BLaER1 treated with 17β-estradiol and CSF1 and Interleukin-3, amounts not matched to agents 10 nM and 100 nM (cell line): ENCODE measurements around the gene ABCD2.
"Not testable (repeated sequence)": the region's sequence is repeated elsewhere in the genome, so short reads cannot be mapped to it uniquely, and the experiment has no call there.

Source experiments
- H3K27ac ChIP-seq, 11 experiments: shearing (Covaris generic); formaldehyde crosslinking; 2 replicates each; pipeline ENCODE4 v1.8.1; 2022
- H3K27me3 ChIP-seq, 11 experiments: shearing (Covaris generic); formaldehyde crosslinking; 2 replicates each; pipeline ENCODE4 v1.8.1; 2022
- H3K36me3 ChIP-seq, 11 experiments: shearing (Covaris generic); formaldehyde crosslinking; 2 replicates each; pipeline ENCODE4 v1.8.1; 2022
- H3K4me1 ChIP-seq, 10 experiments: shearing (Covaris generic); formaldehyde crosslinking; 2 replicates each; pipeline ENCODE4 v1.8.1; 2022
- H3K4me2 ChIP-seq, 11 experiments: shearing (Covaris generic); formaldehyde crosslinking; 2 replicates each; pipeline ENCODE4 v1.8.1; 2022
- H3K4me3 ChIP-seq, 10 experiments: shearing (Covaris generic); formaldehyde crosslinking; 2 replicates each; pipeline ENCODE4 v1.8.1; 2022
- H3K9ac ChIP-seq, 11 experiments: shearing (Covaris generic); formaldehyde crosslinking; 2 replicates each; pipeline ENCODE4 v1.8.1; 2022
- H3K9me3 ChIP-seq, 11 experiments: shearing (Covaris generic); formaldehyde crosslinking; replicated peaks in 1 of 11; 2 replicates each; pipeline ENCODE4 v1.8.1; 2022
- H4K20me1 ChIP-seq, 11 experiments: shearing (Covaris generic); formaldehyde crosslinking; 2 replicates each; pipeline ENCODE4 v1.8.1; 2022
- Cebpa-rat ChIP-seq, 11 experiments: shearing (Covaris generic); IDR thresholded peaks; 2 replicates each; pipeline ENCODE4 v1.8.1; 2022

The ABCD2 gene

GRCh38 chr12:39526974-39527373 lies 92.6 kb downstream of the ABCD2 start:
- Histone ChIP-seq H3K9me3 (peaks cover 17 to 26% (median 23%) of the 10 kb centered on the region in 11 experiments), H3K9ac (no peak overlapping the region), H4K20me1 (no peaks in the 10 kb centered on the region), H3K4me2 (no peak overlapping the region), H3K27ac (no peak overlapping the region), H3K4me1 (no peaks in the 10 kb centered on the region), H3K27me3 (no peaks in the 10 kb centered on the region), H3K4me3 (no peak overlapping the region), H3K36me3 (peaks cover 0 to 4% (median 0%) of the 10 kb centered on the region in 11 experiments; a peak in 2 of 22 replicates)
- no peak for TF ChIP-seq Cebpa-rat (IDR thresholded peaks at IDR 0.05)

- H3K27ac ChIP-seq, H3K4me1 ChIP-seq, H3K27me3 ChIP-seq, H3K9ac ChIP-seq, H3K4me2 ChIP-seq, H3K4me3 ChIP-seq, H3K36me3 ChIP-seq, H4K20me1 ChIP-seq: not testable (repeated sequence)
- H3K9me3 ChIP-seq, result peaks cover 14 to 18% (median 16%) of the 10 kb centered on the region in 11 experiments
Observed at GRCh38 chr12:39522167-39522566, 97.4 kb downstream of the ABCD2 start.

DNA sequence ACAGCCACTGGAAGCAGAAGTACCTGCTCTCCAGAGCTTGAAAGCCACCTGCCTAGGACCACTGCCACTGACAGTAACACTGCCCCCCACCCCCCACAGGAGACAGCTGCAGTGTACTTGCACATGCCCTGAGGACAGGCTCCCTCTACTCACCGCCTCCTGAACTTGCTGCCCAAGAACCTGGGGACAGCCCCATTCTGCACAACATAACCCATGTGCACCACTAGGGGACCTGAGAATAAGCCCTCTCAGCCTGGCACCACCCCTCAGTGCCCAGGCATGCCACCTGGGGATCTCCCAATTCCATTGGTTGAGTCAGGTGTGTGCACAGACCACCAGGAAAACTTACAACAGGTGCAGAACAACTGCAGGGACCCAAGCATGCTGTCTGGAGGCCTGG lies 109.6 kb downstream of the ABCD2 start:
- Histone ChIP-seq H3K27ac (no peak overlapping the region), H3K4me3 (no peak overlapping the region), H4K20me1 (no peaks in the 10 kb centered on the region), H3K27me3 (no peaks in the 10 kb centered on the region), H3K4me1 (no peaks in the 10 kb centered on the region), H3K36me3 (no peaks in the 10 kb centered on the region), H3K9ac (no peak overlapping the region), H3K9me3 (peaks cover 24 to 34% (median 27%) of the 10 kb centered on the region in 11 experiments), H3K4me2 (no peak overlapping the region)
- no peak for TF ChIP-seq Cebpa-rat (IDR thresholded peaks at IDR 0.05)

GRCh38 chr12:39505554-39505953 lies 114.0 kb downstream of the ABCD2 start:
- H4K20me1 ChIP-seq, result no peaks in the 10 kb centered on the region
- H3K4me2 ChIP-seq, result no peak overlapping the region

DNA sequence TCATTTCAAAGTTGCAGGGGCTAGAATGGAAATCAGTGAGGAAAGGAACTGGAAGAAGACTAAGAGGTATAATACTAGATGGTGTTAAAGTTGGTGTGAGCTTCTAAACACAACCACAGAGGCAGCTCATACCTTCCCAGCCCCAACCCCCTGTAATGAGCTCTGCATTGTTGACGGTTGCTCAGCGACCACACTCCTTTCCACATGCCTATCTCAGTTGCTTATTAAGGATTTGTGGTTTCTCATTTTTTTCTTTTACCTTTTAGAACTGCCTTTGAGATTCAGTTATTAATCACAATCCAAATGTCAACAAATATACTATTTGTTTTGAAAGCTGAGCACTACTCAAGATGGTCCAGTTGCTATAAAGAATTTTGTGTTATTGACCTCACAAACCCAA lies 114.6 kb downstream of the ABCD2 start:
- no peaks in the 10 kb centered on the region for H3K27me3 ChIP-seq
- no peak overlapping the region for H3K27ac ChIP-seq
- H3K9me3 ChIP-seq, result peaks cover 3 to 8% (median 6%) of the 10 kb centered on the region in 11 experiments; a peak in 18 of 22 replicates
- H3K4me3 ChIP-seq, result no peak overlapping the region
- no peaks in the 10 kb centered on the region for H3K36me3 ChIP-seq
- no peaks in the 10 kb centered on the region for H4K20me1 ChIP-seq
- TF ChIP-seq Cebpa-rat (IDR thresholded peaks at IDR 0.05), result no peak
- no peaks in the 10 kb centered on the region for H3K4me1 ChIP-seq
- H3K4me2 ChIP-seq, result no peak overlapping the region
- no peak overlapping the region for H3K9ac ChIP-seq

More at GRCh38 chr12:39505554-39505953, 114.0 kb downstream of the ABCD2 start:
- no peaks in the 10 kb centered on the region for H3K27me3 ChIP-seq
- TF ChIP-seq Cebpa-rat (IDR thresholded peaks at IDR 0.05), result no peak
- no peaks in the 10 kb centered on the region for H3K36me3 ChIP-seq
- H3K27ac ChIP-seq, result no peak overlapping the region
- H3K4me1 ChIP-seq, result no peaks in the 10 kb centered on the region
- no peak overlapping the region for H3K4me3 ChIP-seq
- H3K9ac ChIP-seq, result no peak overlapping the region
- H3K9me3 ChIP-seq, result peaks cover 7 to 13% (median 11%) of the 10 kb centered on the region in 11 experiments; a peak in 20 of 22 replicates

- Histone ChIP-seq H3K27me3 (no peaks in the 10 kb centered on the region), H3K9ac (no peak overlapping the region), H4K20me1 (no peaks in the 10 kb centered on the region), H3K27ac (no peak overlapping the region), H3K4me2 (no peak overlapping the region), H3K4me1 (no peaks in the 10 kb centered on the region), H3K36me3 (no peaks in the 10 kb centered on the region), H3K4me3 (no peak overlapping the region), H3K9me3 (no peaks in the 10 kb centered on the region)
- no peak for TF ChIP-seq Cebpa-rat (IDR thresholded peaks at IDR 0.05)
Observed at GRCh38 chr12:39503439-39503838, 116.2 kb downstream of the ABCD2 start.

DNA sequence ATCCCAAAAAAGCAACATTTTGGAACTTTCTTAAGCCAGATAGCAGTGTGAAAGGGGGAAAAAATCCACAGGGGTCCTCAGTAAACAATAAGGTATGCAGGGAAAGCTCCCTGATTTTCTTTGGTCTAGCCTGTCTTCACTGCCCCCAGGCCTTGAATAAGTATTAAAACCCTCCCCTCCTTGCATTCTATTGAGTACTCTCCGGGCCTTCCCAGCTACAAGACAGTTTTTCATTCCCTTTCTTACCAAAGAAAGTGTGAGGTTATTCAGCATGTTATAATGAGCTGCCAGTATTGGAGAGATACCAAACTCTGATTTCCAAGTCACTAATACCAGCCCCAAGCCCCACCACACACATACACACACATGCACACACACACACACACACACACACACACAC lies 116.9 kb downstream of the ABCD2 start:
- H3K27me3 ChIP-seq, result no peaks in the 10 kb centered on the region
- no peaks in the 10 kb centered on the region for H3K9me3 ChIP-seq
- H3K36me3 ChIP-seq, result no peaks in the 10 kb centered on the region
- H4K20me1 ChIP-seq, result no peaks in the 10 kb centered on the region
- no peak overlapping the region for H3K9ac ChIP-seq
- H3K4me2 ChIP-seq, result no peak overlapping the region
- no peak overlapping the region for H3K4me3 ChIP-seq
- no peaks in the 10 kb centered on the region for H3K4me1 ChIP-seq
- no peak overlapping the region for H3K27ac ChIP-seq
- no peak for TF ChIP-seq Cebpa-rat (IDR thresholded peaks at IDR 0.05)
